Skeletal muscle cell (primary cell): ENCODE data around the gene MAFF.

Experiments used
- DNase-seq: peaks from one replicate; pipeline ENCODE4 v3.0.0-alpha.2; 2010; ENCODE audit warnings: low read depth
- H3K4me3 ChIP-seq: 2 replicates; pipeline ENCODE4 v1.5.1; 2011; ENCODE audit warnings: low read depth, mild to moderate bottlenecking, control low read depth, low read length, moderate library complexity

Gene MAFF

DNA sequence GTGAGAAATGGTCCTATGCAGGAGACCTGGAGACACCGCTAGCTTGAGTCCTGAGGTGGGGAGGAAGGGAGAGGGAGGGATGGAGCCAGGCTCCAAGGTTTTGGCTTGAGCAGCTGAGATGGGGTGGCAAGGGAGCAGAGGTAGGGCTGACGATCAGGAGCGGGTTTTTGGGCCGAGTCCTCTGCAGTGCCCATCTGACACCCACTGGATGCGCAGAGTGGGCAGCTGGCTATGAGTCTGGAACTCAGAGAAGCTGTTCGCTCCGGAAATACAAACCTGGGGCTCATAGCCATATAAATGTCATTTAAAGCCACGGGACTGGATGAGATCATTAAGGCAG is 453 bp upstream of the MAFF start:
- peak overlapping the region; percentile 42 for H3K4me3 ChIP-seq
- DNase-seq = no peak

DNA sequence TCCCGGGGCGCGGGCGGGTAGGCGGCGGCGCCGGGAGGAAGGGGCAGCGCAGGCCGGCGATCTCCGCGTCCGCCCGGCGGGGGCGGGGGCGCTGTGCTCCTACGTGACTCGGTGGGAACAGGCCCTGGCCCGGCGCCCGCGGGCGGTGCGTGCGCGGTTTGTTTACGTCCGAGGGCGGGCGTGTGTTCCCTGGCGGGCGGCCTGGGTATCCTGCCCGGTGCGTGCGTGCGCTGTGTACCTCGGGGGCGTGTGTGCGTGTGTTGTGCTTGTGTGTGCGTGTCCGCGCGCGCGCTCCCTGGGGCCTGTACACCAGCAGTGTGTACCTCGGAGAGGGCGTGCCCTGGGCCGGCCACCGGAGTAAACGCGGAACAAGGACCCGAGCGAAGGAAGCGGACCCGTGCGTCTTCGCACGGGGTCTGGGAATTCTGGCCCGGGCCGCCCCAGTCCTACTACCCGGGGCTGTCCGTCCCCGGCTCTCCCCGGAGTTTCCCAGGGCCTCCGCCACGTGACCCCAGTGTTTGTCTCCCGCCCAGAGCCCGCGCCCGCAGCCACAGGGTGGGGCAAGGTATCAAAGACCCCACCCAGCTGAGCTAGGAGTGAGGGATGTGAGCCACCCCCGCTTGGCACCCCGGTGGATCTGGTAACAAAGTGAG is 769 bp downstream of the MAFF start:
- DNase-seq = peak; percentile 93
- H3K4me3 ChIP-seq = peak overlapping the region; percentile 67

DNA sequence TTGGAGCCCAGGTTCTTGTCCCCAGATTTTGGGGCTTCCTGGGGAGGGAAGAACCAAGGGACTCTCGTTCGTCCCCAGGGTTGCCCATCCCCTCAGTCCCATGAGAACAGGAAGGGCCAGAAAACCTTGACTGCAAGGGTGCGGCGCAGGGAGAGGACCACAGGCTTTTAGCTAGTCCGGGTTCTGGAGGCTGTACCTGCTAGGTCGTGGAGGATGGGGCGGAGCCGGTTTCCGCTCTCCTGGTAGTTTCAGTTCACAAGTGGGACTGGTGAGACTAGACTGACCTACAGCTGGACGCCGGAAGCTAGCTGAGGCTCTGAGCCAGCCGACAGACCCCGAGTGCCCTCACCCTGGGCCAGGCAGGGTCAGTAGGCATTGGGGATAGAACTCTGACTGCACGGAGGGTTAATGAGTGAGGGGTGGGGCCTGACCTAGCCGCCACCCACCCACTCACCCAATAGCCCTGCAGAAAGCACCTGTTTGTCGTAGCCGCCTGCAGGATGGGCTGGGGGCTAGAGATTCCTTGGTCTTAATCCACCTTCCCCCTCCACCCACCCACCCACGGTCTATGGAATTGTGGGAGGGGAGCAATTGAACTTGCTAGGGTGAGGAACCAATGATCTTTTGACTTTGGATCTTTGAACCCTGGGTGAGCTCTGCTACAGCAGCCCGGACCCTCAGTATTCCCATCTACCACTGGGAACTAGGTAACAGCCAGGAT is 1.5 kb downstream of the MAFF start:
- no peak for DNase-seq
- peak overlapping the region; percentile 67 for H3K4me3 ChIP-seq

DNA sequence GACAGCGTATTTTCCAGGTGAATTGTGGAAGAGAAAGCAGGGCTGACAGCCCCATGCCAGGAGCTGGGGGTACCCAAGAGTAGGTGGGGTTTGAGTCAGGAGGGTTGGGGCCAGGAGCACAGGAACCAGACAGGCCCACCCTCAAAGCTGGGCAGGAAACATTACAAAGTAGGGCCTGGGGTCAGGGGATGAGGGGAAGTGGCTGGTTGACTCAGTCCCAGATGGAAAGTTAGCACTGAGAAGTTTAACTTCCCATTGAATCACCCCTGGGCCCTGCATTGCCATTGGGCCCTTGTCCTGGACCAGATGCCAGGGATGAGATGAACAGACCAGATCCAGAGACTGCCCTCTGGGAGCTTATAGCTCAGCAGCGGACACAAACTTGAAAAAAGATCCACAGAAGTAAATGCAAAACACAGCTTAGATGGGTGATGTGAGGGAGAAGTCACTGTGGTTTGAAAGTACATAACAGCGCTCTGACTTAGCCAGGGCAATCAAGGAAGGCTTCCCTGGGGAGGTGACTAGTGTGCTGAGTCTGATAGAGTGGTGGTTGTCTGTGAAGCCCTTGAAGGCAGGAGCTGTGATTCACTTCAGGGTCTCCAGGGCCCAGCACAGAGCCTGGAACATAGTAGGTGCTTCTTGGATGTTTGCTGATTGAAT is 2.2 kb downstream of the MAFF start:
- peak overlapping the region; percentile 67 for H3K4me3 ChIP-seq
- peak; percentile 47 for DNase-seq

DNA sequence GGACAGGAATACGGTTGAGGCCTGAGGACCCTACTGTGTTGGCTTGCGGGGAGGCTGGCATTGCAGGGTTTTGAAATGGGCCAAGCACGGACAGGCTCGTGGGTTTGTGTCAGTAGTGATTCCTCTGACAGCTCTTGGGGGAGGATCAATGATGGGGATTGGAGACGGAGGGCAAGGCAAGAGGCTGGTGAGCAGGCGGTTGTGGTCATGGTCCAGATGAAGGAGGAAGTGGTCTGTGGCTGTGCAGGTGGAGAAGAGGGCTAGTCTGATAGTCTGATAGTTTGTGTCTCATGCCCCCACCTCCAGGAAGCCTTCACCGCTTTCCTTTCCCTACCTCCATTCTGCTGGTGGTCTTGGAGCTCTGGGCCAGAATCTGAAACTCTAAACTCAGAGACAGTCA is 3.0 kb downstream of the MAFF start:
- H3K4me3 ChIP-seq = no peak overlapping the region
- DNase-seq = no peak

DNA sequence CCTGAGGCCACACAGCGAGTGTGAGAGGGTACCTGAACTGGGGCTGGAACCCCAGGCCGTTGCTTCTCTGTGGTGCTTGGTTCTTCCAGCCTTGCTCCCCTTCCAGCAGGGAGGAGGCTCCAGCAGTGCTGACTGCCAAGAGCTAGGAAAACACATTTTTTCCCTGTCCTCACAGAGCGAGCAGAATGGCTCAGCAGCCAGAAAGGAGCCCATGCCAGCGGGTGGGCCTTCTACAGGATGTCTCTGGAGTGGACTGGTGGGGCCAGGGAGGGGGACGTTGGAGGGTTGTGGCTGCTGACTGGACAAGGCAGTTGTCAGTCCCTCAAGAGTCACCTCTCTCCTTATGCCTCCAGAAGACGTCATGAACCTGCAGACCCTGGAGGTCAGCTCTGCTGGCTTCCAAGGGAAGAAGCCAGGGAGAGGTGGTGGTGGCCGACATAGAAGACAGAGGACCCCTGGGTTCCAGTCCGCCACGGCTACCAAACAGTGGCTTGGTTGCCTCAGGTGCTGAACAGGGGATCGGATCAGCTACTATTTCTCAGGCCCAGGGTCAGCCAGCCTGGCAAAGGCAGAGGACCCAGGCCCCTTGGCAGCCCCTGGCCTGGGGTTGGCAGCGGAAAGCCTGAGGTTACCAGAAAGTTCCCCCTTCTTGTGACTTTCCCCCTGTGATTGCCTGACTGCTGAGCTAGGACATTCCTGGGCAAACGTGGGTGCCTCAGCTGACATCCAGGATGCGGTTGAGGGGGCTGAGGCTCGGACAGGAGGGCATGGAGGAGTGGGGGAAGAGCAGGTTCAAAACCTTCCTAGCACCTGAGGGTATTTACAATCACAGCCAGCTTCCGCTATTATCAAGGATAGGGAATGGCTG is 3.7 kb downstream of the MAFF start:
- peak; percentile 65 for DNase-seq
- H3K4me3 ChIP-seq = no peak overlapping the region

DNA sequence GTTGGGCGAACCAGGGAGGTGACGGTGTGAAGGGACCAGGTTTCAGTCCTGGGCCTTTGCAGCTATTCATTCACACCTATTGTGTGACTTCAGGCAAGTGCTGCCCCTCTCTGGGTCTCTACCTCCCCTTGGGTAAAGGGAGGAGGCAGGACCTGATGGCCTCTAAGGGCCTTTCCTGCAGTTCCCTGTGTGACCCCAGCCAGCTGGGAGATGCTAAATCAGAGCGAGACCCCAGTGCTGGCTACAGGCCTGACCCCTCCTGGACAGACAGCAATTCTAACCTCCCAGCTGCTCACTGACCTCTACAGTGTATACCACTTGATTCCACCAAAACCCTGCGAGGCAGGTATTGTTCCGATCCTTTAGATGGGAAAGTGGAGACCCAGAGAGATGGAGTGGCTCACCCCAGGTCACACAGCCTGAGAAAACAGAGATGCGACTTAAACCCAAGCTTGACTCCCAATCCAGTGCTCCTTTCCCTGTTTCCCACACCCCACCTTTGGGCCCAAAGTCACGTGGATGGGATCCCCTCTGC is 6.2 kb downstream of the MAFF start:
- no peak for DNase-seq
- H3K4me3 ChIP-seq = no peak overlapping the region

DNA sequence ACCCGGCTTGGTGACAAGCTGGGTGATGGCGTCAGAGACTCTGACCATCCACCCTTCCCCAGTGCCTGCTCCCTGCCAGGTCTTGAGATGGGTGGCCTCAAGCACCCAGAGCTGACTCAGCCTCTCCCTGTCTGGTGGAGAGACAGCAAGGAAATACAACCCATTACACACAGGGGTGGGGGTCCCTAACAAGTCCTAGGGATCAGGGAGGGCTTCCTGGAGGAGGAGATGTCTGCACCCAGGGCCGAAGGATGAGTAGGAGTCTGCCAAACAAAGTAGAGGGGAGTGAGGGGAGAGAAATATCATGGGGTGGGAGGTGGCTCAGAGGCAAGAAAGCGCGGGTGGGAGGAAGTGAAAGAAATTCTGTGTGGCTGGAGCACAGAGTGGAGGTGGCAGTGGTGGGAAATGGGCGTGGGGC is 6.8 kb downstream of the MAFF start:
- no peak for DNase-seq
- no peak overlapping the region for H3K4me3 ChIP-seq

DNA sequence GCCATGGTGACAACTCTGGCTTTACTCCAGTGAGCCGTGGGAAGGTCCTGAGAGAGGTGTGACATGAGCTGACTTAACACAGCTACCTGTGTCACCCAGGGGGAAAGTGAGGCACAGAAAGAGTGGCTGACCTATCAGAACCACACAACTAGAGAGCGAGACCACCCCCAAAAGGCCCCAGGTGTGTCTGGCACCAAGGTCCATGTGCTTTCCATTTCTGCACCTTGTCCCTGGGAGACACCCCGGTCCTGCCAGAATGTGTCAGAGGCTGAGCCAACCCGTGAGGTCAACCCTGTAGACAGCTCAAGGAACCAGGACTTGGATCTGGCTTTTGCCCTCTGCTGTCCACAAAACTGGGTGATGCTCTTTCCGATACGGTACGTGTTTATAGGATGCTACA is 9.8 kb downstream of the MAFF start:
- DNase-seq = no peak

DNA sequence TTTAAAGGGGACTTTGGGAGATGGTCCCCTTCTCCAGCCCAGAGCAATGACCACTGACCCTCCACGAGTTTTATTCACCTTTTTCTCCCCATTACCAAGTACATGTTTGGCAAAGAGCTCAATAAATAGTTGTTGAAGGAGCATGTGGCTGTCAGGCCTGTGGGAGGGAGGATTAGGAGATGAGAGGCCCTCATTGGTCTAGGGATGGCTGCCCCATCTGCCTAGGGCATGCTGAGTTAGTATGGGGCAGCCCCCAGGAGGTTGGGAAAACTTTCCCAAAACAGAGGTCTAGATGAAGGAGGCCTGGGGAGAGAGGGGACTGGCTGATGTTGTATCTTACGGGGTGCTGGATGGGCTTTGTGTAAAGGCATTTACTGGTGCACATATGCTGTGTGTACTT is 10.6 kb downstream of the MAFF start:
- no peak for DNase-seq
- H3K4me3 ChIP-seq = no peak overlapping the region

More for the DNA sequence above, 9.8 kb downstream of the MAFF start:
- H3K4me3 ChIP-seq = no peak overlapping the region

DNA sequence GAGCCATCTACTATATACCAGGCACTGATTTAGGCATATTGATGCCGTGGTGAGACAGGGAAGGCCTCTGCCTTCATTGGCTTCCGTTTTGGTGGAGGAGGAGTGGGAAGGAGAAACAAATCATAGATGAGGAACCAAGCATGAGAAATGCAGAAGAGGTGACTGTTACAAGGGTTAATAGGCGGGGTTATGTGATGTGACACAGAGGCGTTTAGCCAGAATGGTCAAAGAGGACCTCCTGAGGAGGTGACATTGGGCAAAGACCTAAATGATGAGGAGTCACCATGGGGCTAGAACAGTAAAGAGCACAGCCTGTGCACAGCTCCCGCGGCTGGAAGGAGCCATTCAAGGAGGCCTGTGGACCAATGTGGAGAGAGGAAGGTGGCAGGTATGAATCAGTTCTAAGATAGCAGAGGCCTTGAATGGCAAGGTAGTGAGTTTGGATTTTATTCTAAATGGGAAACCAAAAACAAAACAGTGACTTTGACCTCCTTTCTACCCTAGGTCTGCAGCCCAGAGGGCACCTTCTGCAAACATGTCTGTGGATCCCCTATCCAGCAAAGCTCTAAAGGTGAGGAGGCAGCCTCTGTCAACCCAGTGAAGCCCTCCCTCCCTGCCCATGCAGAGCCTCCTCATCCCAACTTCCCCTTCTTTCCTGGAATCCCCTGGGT is 11.7 kb downstream of the MAFF start:
- H3K4me3 ChIP-seq = no peak overlapping the region
- DNase-seq = no peak

DNA sequence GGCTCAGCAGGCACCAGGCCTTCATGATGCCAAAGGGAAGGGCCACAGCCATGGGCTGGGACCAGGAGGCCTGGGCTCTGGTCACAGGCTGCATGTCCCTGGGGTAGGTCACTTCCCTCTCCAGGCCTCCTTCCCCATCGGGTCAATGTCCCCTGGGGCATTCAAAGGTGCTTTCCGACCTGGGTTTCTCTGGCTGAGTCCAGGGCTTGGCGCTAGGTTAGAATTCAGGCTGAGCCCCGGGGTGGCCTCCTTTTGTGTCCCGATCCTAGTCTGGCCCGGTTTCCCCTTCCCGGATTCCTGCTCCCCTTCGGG is 12.2 kb downstream of the MAFF start:
- DNase-seq = no peak
- H3K4me3 ChIP-seq = no peak overlapping the region

DNA sequence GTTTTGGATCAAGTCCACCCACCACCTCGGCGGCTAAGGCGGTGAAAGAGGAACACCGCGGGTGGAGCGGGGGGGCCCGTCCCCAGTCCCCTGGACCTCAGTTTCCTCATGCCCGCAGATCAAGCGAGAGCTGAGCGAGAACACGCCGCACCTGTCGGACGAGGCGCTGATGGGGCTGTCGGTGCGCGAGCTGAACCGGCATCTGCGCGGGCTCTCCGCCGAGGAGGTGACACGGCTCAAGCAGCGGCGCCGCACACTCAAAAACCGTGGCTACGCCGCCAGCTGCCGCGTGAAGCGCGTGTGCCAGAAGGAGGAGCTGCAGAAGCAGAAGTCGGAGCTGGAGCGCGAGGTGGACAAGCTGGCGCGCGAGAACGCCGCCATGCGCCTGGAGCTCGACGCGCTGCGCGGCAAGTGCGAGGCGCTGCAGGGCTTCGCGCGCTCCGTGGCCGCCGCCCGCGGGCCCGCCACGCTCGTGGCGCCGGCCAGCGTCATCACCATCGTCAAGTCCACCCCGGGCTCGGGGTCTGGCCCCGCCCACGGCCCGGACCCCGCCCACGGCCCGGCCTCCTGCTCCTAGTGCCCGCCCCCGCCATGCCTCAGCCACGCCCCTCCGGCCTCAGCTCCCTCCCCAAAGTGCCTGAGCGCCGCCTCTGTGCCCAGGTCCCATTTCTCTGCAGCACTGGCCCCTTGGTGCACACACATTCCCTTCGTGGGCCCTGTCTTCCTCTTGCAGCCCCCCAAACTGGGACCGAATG is 12.7 kb downstream of the MAFF start:
- peak overlapping the region; percentile 9 for H3K4me3 ChIP-seq
- no peak for DNase-seq

DNA sequence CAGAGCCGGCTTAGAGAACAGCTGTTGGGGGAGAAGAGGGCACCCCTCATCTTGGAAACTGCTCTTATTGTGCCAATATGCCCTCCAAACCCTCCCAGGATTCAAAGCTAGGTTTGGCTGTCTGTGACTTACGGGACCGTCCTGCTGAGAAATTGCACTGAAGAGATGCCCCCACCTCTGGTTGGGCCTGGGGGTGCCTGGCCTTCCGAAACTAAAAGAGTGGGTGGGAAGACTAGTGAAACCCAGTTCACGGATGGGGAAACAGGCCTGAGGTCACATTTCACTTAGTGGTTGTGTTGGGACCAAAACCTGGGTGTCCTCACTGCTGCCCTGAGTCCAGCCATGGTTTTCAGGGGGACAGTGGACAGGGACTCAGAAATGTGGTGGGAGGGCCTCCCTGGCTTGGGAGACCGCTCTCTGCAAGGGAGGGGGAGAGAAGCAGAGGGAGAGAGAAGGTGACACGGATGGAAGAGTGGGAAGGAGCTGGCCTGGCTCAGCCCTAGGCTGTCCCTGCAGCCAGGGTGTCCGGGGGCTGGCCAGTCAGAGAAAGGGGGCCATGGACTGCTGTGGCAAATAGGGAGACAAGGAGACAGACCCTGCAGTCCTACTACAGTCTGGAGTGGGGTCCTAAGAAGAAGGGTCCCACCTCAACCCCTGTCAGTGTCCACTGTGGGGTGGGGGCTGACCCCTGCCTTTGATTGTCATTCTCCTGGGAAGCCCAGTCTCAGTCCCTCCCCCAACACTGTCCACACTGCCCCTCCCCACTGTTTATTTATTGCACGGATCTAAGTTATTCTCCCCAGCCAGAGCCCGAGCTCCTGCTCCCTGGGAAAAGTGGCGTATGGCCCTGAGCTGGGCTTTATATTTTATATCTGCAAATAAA is 13.6 kb downstream of the MAFF start:
- no peak for DNase-seq

DNA sequence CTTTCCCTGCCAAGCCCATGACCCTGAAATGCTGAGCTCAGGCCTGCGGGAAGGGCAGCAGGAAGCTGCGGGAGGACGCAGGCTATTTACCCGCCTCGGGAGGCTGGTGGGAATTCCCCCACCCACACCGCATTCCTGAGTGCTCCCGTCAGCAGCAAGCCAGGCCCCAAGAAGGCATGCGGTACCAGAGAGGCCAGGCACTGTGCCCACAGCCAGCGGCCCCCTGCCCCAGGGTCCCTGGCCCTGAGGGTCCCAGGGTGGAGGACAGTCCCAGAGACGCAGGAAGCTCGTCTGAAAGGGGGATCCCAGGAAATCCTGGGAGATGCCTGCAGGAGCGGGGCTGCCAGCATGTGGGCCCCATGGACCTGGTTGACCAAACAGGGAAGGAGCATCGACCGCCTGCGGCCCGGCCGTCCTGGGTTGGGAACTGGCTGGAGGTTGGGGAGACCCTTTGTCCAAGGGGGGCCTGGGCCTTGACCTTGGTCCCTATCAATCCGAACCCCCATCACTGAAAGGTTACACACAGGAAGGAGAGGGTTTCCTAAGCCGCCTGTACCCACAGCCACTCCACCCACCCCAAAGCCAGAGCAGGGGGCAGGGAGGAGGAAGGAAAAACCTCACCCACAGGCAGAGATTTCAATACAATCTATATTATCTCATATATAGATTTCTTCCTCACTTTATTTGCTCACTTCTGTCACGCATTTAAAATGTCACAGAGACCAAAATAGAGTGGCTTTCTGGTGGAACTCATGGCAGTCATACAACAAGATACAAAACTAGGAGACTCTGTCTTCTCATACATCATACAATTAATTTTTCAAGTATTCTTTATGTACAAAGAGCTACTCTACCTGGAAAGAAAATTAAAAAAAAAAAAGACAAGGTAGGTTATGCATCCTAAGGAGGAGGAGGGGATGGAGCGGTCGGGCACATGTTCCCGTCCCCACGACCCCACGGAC is 17.1 kb downstream of the MAFF start:
- peak; percentile 80 for DNase-seq
- H3K4me3 ChIP-seq = no peak overlapping the region

More for the DNA sequence above, 13.6 kb downstream of the MAFF start:
- H3K4me3 ChIP-seq = no peak overlapping the region

DNA sequence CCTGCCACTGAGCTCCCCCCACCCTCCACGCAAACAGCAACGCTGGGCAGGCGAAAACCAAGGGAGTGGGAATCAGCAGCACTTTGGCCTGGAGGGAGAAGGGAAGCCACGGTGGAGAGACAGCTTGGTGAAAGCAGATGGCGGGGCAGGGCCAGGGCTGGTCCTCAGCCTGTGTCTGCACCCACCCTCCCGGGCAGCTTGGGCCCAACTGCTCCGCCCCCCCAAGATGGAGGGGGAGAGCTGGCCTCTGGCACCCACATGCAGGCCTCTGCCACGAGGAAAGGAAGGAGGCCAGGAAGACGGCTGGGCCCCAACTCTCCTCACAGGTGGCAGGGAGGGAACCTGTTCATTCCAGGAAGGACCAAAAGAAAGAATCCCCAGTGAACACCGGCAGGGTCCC is 17.8 kb downstream of the MAFF start:
- no peak overlapping the region for H3K4me3 ChIP-seq
- no peak for DNase-seq

DNA sequence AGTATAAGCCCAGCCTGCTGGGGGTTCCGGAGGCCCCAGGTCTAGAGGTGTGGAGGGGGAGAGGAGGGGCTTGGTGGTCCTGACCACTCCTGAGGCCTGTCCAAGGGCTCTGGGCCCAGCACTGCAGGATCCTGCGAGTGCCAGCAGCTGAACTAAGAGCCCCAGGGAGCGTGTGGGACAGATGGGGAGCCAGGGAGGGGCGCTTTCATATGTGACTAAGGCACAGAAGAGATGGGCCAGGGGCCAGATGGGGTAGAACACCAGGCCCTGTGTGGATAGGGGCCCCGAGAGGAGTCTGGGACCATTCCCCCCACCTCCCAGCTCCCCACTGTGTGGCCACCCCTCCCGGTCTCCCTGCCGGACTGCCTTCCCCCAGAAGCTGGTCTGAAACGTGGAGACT is 18.4 kb downstream of the MAFF start:
- no peak overlapping the region for H3K4me3 ChIP-seq
- DNase-seq = no peak
